ENCODE measurements around the gene FOXP1.

FOXP1 gene

DNA sequence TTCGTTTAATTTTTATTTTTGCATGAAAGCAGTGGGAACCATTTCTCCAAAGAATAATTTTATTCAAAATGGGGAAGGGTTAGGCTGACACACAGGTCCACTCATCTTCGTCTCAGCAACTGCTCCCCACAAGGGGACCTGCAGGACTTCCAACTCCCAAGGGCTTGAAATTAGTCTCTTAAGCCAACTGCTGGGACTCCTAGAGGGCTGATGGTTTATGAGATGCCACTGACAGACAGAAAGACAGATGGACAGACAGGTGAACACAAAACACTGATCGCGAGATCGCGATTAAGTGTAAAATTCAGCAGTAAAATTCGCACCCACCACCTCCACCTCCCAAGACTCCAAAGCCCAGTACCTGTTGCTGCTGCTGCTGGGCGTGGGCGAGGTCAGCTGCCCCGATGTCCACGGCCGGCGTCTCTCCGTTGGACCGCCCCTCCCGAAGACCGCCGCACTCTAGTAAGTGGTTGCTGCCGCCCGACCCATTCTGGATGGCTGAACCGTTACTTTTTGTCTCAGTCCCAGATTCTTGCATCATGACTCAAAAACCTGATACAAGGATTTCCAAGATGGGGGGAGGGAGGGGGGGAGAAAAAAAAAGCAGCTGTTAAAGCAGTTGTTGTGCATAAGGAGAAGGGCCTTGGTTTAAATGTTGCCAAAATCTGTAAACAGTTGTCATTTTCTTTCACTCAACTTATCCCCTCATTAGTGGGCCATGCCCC lies 385.5 kb downstream of the FOXP1 start:
- Histone ChIP-seq H3K27ac (ENCODE audit: low read depth in 2 of 2, low read length in 2 of 2) (no peak overlapping the region), H3K36me3 (ENCODE audit: control insufficient read depth in 2 of 2, insufficient read depth in 2 of 2, low read length in 2 of 2) (peaks cover 0 to 8% of the 10 kb centered on the region in 2 donors), H3K4me1 (ENCODE audit: control insufficient read depth in 2 of 2, insufficient read depth in 2 of 2, low read length in 2 of 2) (peaks cover 0 to 4% of the 10 kb centered on the region in 2 donors), H3K9ac (ENCODE audit: low read depth in 1 of 2, low read length in 2 of 2) (no peak overlapping the region), H3K27me3 (ENCODE audit: control insufficient read depth in 2 of 2, insufficient read depth in 2 of 2, low read length in 2 of 2) (no peaks in the 10 kb centered on the region), H3K9me3 (ENCODE audit: control insufficient read depth in 2 of 2, low read length in 2 of 2) (no peaks in the 10 kb centered on the region), H3K4me3 (ENCODE audit: low read length in 2 of 2) (no peak overlapping the region)

DNA sequence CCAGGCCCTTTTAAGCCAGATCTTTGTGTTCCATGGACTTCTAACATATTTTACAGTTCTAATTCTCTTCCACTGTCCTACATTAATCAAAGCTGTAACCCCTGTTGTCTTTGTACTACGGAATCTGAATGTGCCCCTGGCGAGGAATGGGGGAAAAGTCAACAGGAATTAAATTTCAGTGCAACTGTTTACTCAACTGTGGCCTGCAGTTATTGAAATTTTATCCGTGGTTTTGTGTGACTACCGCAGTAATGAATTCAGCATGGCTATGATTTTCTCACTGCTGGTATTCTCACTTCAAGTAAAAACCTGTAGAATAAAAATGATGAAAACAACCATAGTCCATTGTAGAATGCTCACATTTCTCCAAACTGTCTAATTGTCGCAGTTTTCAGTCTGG lies 388.0 kb downstream of the FOXP1 start:
- no peaks in the 10 kb centered on the region for H3K27me3 ChIP-seq (ENCODE audit: control insufficient read depth in 2 of 2, insufficient read depth in 2 of 2, low read length in 2 of 2)
- H3K27ac ChIP-seq (ENCODE audit: low read depth in 2 of 2, low read length in 2 of 2), result no peak overlapping the region
- H3K9ac ChIP-seq (ENCODE audit: low read depth in 1 of 2, low read length in 2 of 2), result no peak overlapping the region
- H3K9me3 ChIP-seq (ENCODE audit: control insufficient read depth in 2 of 2, low read length in 2 of 2), result no peaks in the 10 kb centered on the region
- H3K4me3 ChIP-seq (ENCODE audit: low read length in 2 of 2), result no peak overlapping the region
- H3K36me3 ChIP-seq (ENCODE audit: control insufficient read depth in 2 of 2, insufficient read depth in 2 of 2, low read length in 2 of 2), result peaks cover 0 to 8% of the 10 kb centered on the region in 2 donors
- H3K4me1 ChIP-seq (ENCODE audit: control insufficient read depth in 2 of 2, insufficient read depth in 2 of 2, low read length in 2 of 2), result no peaks in the 10 kb centered on the region

DNA sequence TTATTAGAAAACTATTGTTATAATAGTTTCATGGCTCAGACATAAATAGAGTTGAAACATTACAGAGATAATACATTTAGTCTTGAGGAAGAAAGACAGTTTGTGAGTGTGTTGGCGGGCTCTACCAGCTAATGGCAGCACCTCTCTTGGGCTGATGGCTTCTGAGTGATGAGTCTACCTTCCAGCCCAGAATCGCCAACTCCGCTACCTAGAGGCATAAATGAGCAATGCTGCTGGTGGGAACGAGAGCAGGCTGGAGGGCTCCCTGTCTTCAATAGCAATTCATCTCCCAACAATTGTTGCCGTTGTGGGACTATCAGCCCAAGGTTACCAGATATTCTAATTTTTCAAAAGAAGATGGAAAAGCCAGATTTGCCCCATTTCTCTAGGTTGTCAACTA lies 388.7 kb downstream of the FOXP1 start:
- Histone ChIP-seq H3K9me3 (ENCODE audit: control insufficient read depth in 2 of 2, low read length in 2 of 2) (no peaks in the 10 kb centered on the region), H3K27ac (ENCODE audit: low read depth in 2 of 2, low read length in 2 of 2) (no peak overlapping the region), H3K4me1 (ENCODE audit: control insufficient read depth in 2 of 2, insufficient read depth in 2 of 2, low read length in 2 of 2) (no peaks in the 10 kb centered on the region), H3K36me3 (ENCODE audit: control insufficient read depth in 2 of 2, insufficient read depth in 2 of 2, low read length in 2 of 2) (peaks cover 0 to 8% of the 10 kb centered on the region in 2 donors), H3K27me3 (ENCODE audit: control insufficient read depth in 2 of 2, insufficient read depth in 2 of 2, low read length in 2 of 2) (no peaks in the 10 kb centered on the region), H3K4me3 (ENCODE audit: low read length in 2 of 2) (no peak overlapping the region), H3K9ac (ENCODE audit: low read depth in 1 of 2, low read length in 2 of 2) (no peak overlapping the region)

DNA sequence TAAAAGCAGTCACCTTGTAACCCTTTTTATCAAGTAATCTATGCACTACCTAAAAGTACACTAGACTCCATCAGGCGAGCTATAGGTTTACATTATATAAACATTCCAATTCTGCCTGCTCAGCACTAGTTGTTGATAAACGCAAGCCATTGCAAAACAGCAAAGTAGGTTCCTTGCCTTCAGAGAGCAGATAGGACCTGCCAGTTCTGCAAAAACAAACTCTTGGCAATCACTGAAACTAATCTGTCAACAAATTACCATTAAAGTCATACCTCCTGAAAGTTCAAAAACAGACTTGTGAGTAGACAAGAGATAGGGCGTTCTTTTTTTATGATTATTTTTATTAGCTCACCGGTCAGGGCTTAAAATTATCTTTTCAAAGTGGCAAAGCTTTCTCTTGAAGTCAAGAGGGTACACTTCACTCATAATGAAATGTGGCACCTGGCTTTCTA lies 392.5 kb downstream of the FOXP1 start:
- Histone ChIP-seq H3K27ac (ENCODE audit: low read depth in 2 of 2, low read length in 2 of 2) (no peak overlapping the region), H3K4me3 (ENCODE audit: low read length in 2 of 2) (no peak overlapping the region), H3K36me3 (ENCODE audit: control insufficient read depth in 2 of 2, insufficient read depth in 2 of 2, low read length in 2 of 2) (peaks cover 0 to 3% of the 10 kb centered on the region in 2 donors), H3K9me3 (ENCODE audit: control insufficient read depth in 2 of 2, low read length in 2 of 2) (peaks cover 0 to 3% of the 10 kb centered on the region in 2 donors), H3K9ac (ENCODE audit: low read depth in 1 of 2, low read length in 2 of 2) (no peak overlapping the region), H3K27me3 (ENCODE audit: control insufficient read depth in 2 of 2, insufficient read depth in 2 of 2, low read length in 2 of 2) (no peaks in the 10 kb centered on the region), H3K4me1 (ENCODE audit: control insufficient read depth in 2 of 2, insufficient read depth in 2 of 2, low read length in 2 of 2) (no peaks in the 10 kb centered on the region)

DNA sequence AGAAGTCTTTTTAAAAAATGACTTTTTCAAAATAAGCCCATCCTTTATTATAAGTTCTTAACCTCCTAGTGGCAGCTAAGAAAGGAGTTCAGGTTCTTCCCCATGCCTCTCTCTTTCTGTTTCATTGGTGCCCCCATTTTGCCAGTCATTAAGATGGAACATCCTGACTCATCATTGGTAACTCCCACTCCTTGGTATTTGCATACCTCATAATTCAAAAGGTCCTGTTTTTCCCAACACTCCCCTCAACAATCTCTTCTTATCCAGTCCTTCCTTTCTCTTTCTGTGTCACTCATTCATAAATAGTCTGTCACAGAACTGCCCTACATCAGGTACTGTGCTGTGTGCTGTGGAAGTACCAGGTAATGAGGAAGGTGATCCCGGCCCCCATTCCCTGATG lies 394.0 kb downstream of the FOXP1 start:
- H3K9me3 ChIP-seq (ENCODE audit: control insufficient read depth in 2 of 2, low read length in 2 of 2), result peaks cover 0 to 3% of the 10 kb centered on the region in 2 donors
- no peak overlapping the region for H3K27ac ChIP-seq (ENCODE audit: low read depth in 2 of 2, low read length in 2 of 2)
- H3K9ac ChIP-seq (ENCODE audit: low read depth in 1 of 2, low read length in 2 of 2), result no peak overlapping the region
- H3K4me1 ChIP-seq (ENCODE audit: control insufficient read depth in 2 of 2, insufficient read depth in 2 of 2, low read length in 2 of 2), result peaks cover 0 to 4% of the 10 kb centered on the region in 2 donors
- H3K36me3 ChIP-seq (ENCODE audit: control insufficient read depth in 2 of 2, insufficient read depth in 2 of 2, low read length in 2 of 2), result peaks cover 0 to 3% of the 10 kb centered on the region in 2 donors
- no peak overlapping the region for H3K4me3 ChIP-seq (ENCODE audit: low read length in 2 of 2)
- no peaks in the 10 kb centered on the region for H3K27me3 ChIP-seq (ENCODE audit: control insufficient read depth in 2 of 2, insufficient read depth in 2 of 2, low read length in 2 of 2)

DNA sequence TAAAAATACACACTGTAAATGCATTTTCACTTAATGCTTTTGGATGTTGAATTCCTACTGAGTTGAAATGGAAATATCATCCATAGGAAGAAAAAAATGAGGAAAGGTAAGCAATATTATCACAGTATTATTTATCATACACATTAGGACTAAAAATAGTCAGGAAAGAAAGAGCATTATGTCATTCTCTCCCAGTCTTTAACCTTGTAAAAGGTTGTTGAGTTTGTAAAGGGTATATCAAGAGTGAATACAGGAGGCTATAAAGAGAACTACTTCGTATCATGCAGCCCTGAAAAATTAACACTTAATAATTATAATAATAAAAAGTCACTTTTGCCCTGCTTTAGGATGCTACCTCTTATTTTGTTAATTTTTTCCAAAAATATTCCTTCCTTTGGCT lies 395.8 kb downstream of the FOXP1 start:
- H3K9ac ChIP-seq (ENCODE audit: low read depth in 1 of 2, low read length in 2 of 2), result no peak overlapping the region
- H3K4me3 ChIP-seq (ENCODE audit: low read length in 2 of 2), result no peak overlapping the region
- no peak overlapping the region for H3K27ac ChIP-seq (ENCODE audit: low read depth in 2 of 2, low read length in 2 of 2)
- peaks cover 0 to 3% of the 10 kb centered on the region in 2 donors for H3K9me3 ChIP-seq (ENCODE audit: control insufficient read depth in 2 of 2, low read length in 2 of 2)
- H3K36me3 ChIP-seq (ENCODE audit: control insufficient read depth in 2 of 2, insufficient read depth in 2 of 2, low read length in 2 of 2), result peaks cover 3% of the 10 kb centered on the region in 2 donors
- peaks cover 0 to 4% of the 10 kb centered on the region in 2 donors for H3K4me1 ChIP-seq (ENCODE audit: control insufficient read depth in 2 of 2, insufficient read depth in 2 of 2, low read length in 2 of 2)
- H3K27me3 ChIP-seq (ENCODE audit: control insufficient read depth in 2 of 2, insufficient read depth in 2 of 2, low read length in 2 of 2), result no peaks in the 10 kb centered on the region

DNA sequence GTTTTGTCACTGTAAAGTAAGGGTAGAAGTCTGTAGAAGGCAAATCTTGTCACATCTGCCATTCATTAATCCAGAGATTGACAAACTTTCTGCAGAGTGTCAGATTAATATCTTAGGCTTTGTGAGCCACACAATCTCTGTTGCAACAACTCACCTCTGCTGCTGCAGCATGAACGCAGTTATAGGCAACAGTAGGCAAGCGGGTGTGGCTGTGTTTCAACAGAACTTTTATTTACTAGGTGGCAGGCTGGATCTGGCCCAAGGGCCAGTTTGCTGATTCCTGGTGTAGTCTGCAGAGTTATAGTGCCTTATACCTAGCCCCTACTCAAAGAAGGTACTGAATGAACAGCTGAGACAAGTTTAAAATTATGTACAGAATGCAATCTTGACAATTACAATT lies 396.7 kb downstream of the FOXP1 start:
- Histone ChIP-seq H3K27me3 (ENCODE audit: control insufficient read depth in 2 of 2, insufficient read depth in 2 of 2, low read length in 2 of 2) (no peaks in the 10 kb centered on the region), H3K9me3 (ENCODE audit: control insufficient read depth in 2 of 2, low read length in 2 of 2) (peaks cover 0 to 3% of the 10 kb centered on the region in 2 donors), H3K27ac (ENCODE audit: low read depth in 2 of 2, low read length in 2 of 2) (no peak overlapping the region), H3K4me3 (ENCODE audit: low read length in 2 of 2) (no peak overlapping the region), H3K36me3 (ENCODE audit: control insufficient read depth in 2 of 2, insufficient read depth in 2 of 2, low read length in 2 of 2) (peaks cover 3% of the 10 kb centered on the region in 2 donors), H3K9ac (ENCODE audit: low read depth in 1 of 2, low read length in 2 of 2) (no peak overlapping the region), H3K4me1 (ENCODE audit: control insufficient read depth in 2 of 2, insufficient read depth in 2 of 2, low read length in 2 of 2) (peaks cover 0 to 4% of the 10 kb centered on the region in 2 donors)

DNA sequence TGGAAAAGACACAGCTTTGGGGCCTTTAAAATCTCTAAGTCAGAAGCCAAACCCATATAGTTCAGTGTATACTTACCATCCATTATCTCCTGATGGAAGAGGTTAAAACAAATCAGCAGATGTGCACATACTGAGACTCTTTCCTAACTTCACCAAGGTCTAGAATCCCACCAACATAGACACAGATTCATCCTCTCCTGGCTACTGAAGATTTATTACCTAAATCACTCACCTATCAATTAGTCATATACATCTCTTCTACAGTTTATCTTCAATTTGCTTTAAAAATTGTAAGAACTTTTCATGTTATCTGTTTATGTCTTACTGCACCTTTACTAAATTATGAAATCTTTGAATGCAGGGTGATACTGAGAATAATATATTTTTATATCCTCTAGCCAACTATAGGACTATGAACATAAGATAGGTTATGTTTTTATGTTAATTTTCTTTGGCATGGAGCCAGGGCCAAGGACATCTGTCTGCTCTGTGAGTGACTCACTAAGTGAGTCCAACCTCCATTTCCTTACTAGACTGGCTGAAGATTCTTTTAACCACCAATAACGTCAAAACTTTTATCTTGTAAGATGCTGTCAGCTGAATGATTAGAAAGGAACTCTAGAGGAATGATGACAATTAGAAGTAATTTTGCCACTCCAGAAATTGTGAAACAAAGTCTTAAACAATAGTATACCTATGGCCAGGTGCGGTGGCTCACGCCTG lies 397.6 kb downstream of the FOXP1 start:
- no peak overlapping the region for H3K27ac ChIP-seq (ENCODE audit: low read depth in 2 of 2, low read length in 2 of 2)
- peaks cover 0 to 4% of the 10 kb centered on the region in 2 donors for H3K4me1 ChIP-seq (ENCODE audit: control insufficient read depth in 2 of 2, insufficient read depth in 2 of 2, low read length in 2 of 2)
- H3K27me3 ChIP-seq (ENCODE audit: control insufficient read depth in 2 of 2, insufficient read depth in 2 of 2, low read length in 2 of 2), result no peaks in the 10 kb centered on the region
- peaks cover 3% of the 10 kb centered on the region in 2 donors for H3K36me3 ChIP-seq (ENCODE audit: control insufficient read depth in 2 of 2, insufficient read depth in 2 of 2, low read length in 2 of 2)
- no peak overlapping the region for H3K4me3 ChIP-seq (ENCODE audit: low read length in 2 of 2)
- H3K9me3 ChIP-seq (ENCODE audit: control insufficient read depth in 2 of 2, low read length in 2 of 2), result peaks cover 0 to 3% of the 10 kb centered on the region in 2 donors
- no peak overlapping the region for H3K9ac ChIP-seq (ENCODE audit: low read depth in 1 of 2, low read length in 2 of 2)

DNA sequence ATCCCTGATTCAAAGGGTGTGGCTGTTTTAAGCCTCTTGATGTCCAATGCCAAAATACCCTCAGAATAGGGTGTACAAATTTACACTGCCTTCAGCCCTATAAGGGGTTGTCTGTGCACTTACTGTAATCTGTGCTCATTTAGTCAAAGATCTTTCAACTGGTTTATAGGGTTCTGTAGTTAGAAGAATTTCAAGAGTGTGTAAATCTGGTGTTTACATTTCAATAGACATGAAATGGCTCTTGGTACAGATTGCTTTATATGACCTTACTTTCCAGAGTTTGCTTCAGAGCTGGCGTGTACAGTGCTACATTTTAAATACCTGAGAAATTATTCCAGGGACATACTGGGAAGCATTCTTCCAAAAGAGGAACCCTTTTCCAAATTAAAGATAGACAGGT lies 399.3 kb downstream of the FOXP1 start:
- Histone ChIP-seq H3K27ac (ENCODE audit: low read depth in 2 of 2, low read length in 2 of 2) (no peak overlapping the region), H3K4me3 (ENCODE audit: low read length in 2 of 2) (no peak overlapping the region), H3K9ac (ENCODE audit: low read depth in 1 of 2, low read length in 2 of 2) (no peak overlapping the region), H3K4me1 (ENCODE audit: control insufficient read depth in 2 of 2, insufficient read depth in 2 of 2, low read length in 2 of 2) (peaks cover 0 to 4% of the 10 kb centered on the region in 2 donors), H3K27me3 (ENCODE audit: control insufficient read depth in 2 of 2, insufficient read depth in 2 of 2, low read length in 2 of 2) (no peaks in the 10 kb centered on the region), H3K36me3 (ENCODE audit: control insufficient read depth in 2 of 2, insufficient read depth in 2 of 2, low read length in 2 of 2) (peaks cover 3% of the 10 kb centered on the region in 2 donors), H3K9me3 (ENCODE audit: control insufficient read depth in 2 of 2, low read length in 2 of 2) (peaks cover 0 to 3% of the 10 kb centered on the region in 2 donors)

DNA sequence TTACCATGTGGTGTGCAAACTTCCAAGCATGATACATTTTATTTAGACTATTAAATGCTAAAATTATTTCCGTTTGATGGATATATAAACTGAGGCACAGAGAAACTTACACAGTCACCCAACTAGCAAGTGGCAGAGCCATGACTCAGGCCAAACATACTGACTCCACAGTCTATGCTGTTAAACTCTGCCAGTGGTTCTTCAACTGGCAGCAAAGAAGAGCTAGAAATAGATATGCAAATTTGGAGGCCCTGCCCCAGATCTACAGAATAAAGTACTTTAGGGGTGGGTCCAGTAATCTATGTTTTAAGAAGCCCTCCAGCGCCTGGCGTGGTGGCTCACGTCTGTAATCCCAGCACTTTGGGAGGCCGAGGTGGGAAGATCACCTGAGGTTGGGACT lies 400.0 kb downstream of the FOXP1 start:
- Histone ChIP-seq H3K9ac (ENCODE audit: low read depth in 1 of 2, low read length in 2 of 2) (no peak overlapping the region), H3K27ac (ENCODE audit: low read depth in 2 of 2, low read length in 2 of 2) (no peak overlapping the region), H3K36me3 (ENCODE audit: control insufficient read depth in 2 of 2, insufficient read depth in 2 of 2, low read length in 2 of 2) (peaks cover 3% of the 10 kb centered on the region in 2 donors), H3K4me1 (ENCODE audit: control insufficient read depth in 2 of 2, insufficient read depth in 2 of 2, low read length in 2 of 2) (peaks cover 0 to 4% of the 10 kb centered on the region in 2 donors), H3K4me3 (ENCODE audit: low read length in 2 of 2) (no peak overlapping the region), H3K9me3 (ENCODE audit: control insufficient read depth in 2 of 2, low read length in 2 of 2) (peaks cover 0 to 3% of the 10 kb centered on the region in 2 donors), H3K27me3 (ENCODE audit: control insufficient read depth in 2 of 2, insufficient read depth in 2 of 2, low read length in 2 of 2) (no peaks in the 10 kb centered on the region)

Data from mucosa of rectum (tissue), 2 donors.